ENCODE measurements around the gene MED12.

DNA sequence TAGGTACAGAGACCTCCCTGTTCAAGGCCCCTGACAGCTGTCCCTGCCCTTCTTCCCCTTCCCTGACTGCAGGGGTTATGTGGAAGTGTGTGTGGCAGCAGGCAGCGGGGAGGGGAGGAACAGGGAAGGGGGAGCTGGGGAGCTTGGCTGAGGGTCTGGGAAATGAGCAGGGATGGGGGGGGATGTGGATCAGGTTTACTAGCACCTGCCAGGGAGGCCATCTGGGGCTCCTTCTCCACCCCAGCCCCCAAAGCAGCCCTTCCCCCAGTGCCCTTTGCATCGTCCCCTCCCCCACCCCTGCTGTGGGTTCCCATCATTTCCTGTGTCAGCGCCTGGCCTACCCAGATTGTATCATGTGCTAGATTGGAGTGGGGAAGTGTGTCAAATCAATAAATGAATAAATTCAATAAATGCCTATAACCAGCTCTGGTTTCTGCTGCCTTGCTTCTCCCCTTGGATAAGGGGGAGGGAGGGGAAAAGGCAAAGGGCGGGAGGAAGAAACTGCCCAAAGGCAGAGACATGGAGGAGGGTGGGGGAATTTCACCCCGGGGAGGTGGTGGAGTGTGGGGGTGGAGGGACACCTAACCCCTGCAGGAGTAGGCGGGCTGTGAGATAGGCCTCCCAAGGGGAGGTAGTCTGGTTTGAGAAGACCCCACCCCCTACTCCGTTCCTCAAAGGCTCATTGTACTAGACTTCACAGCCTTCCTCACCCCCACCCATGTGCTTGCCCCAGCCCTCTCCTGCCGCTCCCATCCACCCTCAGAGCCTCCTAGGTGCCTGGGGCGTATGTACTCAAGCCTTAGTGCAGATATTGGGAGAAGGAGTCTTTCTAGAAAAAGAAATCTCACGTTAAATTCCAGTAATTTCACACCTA, 15.0 kb upstream of the MED12 start:
- TF ChIP-seq, protein P1, sequence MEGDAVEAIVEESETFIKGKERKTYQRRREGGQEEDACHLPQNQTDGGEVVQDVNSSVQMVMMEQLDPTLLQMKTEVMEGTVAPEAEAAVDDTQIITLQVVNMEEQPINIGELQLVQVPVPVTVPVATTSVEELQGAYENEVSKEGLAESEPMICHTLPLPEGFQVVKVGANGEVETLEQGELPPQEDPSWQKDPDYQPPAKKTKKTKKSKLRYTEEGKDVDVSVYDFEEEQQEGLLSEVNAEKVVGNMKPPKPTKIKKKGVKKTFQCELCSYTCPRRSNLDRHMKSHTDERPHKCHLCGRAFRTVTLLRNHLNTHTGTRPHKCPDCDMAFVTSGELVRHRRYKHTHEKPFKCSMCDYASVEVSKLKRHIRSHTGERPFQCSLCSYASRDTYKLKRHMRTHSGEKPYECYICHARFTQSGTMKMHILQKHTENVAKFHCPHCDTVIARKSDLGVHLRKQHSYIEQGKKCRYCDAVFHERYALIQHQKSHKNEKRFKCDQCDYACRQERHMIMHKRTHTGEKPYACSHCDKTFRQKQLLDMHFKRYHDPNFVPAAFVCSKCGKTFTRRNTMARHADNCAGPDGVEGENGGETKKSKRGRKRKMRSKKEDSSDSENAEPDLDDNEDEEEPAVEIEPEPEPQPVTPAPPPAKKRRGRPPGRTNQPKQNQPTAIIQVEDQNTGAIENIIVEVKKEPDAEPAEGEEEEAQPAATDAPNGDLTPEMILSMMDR (IDR thresholded peaks at IDR 0.05) = no peak
- TF ChIP-seq POLR2A (IDR thresholded peaks at IDR 0.05) = no peak
